Fibroblast of skin of abdomen (primary cell): Measurements from ENCODE around the gene ATP2A3.
A peak's percentile ranks its signal among the peaks of the same experiment; 100 is the strongest.

ENCODE experiments used
- DNase-seq: peaks from one replicate; pipeline ENCODE4 v3.0.0-alpha.2; 2013

ATP2A3 gene

GRCh38 chr17:3910420-3911270, 53.6 kb downstream of the ATP2A3 start:
- DNase-seq: no peak

- DNase-seq: no peak
Observed at GRCh38 chr17:3909257-3909656, 55.0 kb downstream of the ATP2A3 start.

- no peak for DNase-seq
Observed at GRCh38 chr17:3907483-3908216, 56.6 kb downstream of the ATP2A3 start.

- DNase-seq: no peak
Observed at GRCh38 chr17:3906881-3907280, 57.4 kb downstream of the ATP2A3 start.

- DNase-seq: no peak
Observed at GRCh38 chr17:3905017-3905520, 59.2 kb downstream of the ATP2A3 start.

- DNase-seq: no peak
Observed at GRCh38 chr17:3904501-3904900, 59.7 kb downstream of the ATP2A3 start.

- no peak for DNase-seq
Observed at GRCh38 chr17:3903881-3904290, 60.4 kb downstream of the ATP2A3 start.

- no peak for DNase-seq
Observed at GRCh38 chr17:3903051-3903825, 61.0 kb downstream of the ATP2A3 start.

- no peak for DNase-seq
Observed at GRCh38 chr17:3900646-3901045, 63.6 kb downstream of the ATP2A3 start.

- DNase-seq: no peak
Observed at GRCh38 chr17:3897731-3898130, 66.5 kb downstream of the ATP2A3 start.

- DNase-seq: no peak
Observed at GRCh38 chr17:3896968-3897235, 67.3 kb downstream of the ATP2A3 start.

GRCh38 chr17:3896108-3896967, 67.9 kb downstream of the ATP2A3 start:
- no peak for DNase-seq

GRCh38 chr17:3895354-3895753, 68.9 kb downstream of the ATP2A3 start:
- DNase-seq: no peak

- no peak for DNase-seq
Observed at GRCh38 chr17:3894911-3895343, 69.3 kb downstream of the ATP2A3 start.

GRCh38 chr17:3894188-3894587, 70.0 kb downstream of the ATP2A3 start:
- DNase-seq: no peak

GRCh38 chr17:3893720-3894116, 70.5 kb downstream of the ATP2A3 start:
- no peak for DNase-seq

- DNase-seq: peak; percentile 86
Observed at GRCh38 chr17:3893003-3893719, 71.1 kb downstream of the ATP2A3 start, which contains the start of gene CAMKK1. CAMKK1 (minus strand) TSS chr17:3893053; CDS start chr17:3885687, 7,366 bp downstream.

GRCh38 chr17:3892095-3892998, 71.9 kb downstream of the ATP2A3 start:
- peak; percentile 59 for DNase-seq

GRCh38 chr17:3891626-3892094, 72.6 kb downstream of the ATP2A3 start:
- no peak for DNase-seq

- no peak for DNase-seq
Observed at GRCh38 chr17:3890878-3891219, 73.4 kb downstream of the ATP2A3 start.
